Anterior cingulate cortex (tissue), 58 donors: ENCODE data around the gene FST.

Source experiments
- DNase-seq, 58 donors: peaks; one replicate each; lab custom pipeline; 2025; lab: John Stamatoyannopoulos, UW

FST gene

DNA sequence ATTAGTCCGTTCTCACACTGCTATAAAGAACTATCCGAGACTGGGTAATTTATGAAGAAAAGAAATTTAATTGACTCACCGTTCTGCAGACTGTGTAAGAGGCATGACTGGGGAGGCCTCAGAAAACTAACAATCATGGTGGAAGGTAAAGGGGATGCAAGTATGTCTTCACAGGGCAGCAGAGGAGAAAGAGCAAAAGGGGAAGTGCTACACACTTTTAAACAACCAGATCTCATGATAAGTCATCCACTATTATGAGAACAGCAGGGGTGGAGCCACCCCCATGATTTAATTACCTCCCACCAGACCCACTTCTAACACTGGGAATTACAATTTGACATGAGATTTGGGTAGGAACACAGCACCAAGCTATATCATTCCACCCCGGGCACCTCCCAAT is 26.6 kb downstream of the FST start:
- DNase-seq: no peak

DNA sequence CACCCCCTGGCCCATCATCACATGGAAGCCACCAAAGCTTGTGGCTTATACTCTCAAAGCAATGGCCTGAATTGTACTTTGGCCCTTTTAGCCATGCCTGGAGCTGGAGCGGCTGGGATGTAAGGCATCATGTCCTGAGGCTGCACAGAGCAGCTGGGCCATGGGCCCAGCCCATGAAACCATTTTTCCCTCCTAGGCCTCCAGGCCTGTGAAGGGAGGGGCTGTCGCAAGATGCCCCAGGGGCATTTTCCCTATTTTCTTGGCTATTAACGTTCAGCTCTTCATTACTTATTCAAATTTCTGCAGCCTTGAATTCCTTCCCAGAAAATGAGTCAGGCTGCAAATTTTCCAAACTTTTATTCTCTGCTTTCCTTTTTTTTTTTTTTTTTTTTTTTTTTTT is 27.7 kb downstream of the FST start:
- no peak for DNase-seq

DNA sequence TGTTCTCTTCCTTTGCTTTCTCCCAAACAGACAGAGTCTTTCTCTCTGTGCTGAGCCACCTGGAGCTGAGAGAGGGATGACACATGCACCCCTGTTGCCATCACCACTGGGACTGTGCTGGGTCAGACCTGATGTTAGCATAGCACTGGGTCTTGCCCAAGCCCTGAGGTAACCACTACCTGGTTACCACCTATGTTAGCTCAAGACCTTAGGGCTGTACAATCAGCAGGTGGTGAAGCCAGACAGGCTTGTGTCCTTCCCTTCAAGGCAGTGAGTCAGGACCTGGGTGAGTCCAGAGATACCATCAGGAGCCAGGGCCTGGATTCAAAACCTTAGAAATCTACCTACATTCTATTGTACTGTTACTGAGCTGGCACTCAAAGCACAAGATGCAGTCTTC is 32.1 kb downstream of the FST start:
- DNase-seq: no peak

DNA sequence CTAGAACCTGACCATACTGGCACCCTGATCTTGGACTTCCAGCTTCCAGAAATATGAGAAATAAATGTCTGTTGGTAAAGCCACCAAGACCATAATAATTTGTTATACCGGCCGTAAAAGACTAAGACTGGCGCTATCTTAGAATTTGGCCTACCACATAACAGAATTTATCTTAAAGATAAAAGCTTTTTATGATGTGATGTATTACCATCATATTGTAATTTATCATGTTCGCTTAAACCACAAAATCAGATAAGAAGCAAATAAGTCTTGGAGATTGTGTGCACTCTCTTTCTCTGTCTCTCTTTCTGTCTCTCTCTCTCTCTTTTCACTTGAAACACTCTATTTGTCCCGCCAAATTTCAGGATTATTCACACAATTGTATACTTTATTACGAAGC is 35.6 kb downstream of the FST start:
- DNase-seq: no peak

DNA sequence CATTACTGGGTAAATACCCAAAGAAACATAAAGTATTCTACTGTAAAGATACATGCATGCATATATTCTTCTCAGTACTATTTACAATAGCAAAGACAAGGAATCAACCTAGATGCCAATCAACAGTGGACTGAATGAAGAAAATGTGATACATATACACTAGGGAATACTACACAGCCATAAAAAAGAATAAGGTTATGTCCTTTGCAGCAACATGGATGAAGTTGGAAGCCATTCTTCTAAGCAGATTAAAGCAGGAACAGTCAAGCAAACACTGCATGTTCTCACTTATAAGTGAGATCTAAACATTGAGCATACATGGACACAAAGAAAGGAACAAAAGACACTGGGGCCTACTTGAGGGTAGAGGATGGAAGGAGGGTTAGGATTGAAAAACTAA is 40.4 kb downstream of the FST start:
- DNase-seq: no peak
